Activated naive CD8-positive, alpha-beta T cell treated with anti-CD3 and anti-CD28 coated beads, Interleukin-2, amount 10 ng/mL, durations not matched to agents 7 days and 5 days (primary cell): ENCODE data around the gene C8B. TPM values are rescaled to one million over a fixed set of nuclear protein-coding genes. Genes with fewer than 3 reads are reported as not detected.

ENCODE experiments used
- ATAC-seq: fragments of 150-1000 bp; cut with Tn5 transposase; one replicate; pipeline ENCODE4 v1.10.0; 2021; ENCODE audit warnings: low read depth, moderate library complexity
- POLR2A ChIA-PET: fragments of 350-600 bp; sonication (Branson Sonifier 250); formaldehyde crosslinking; loops from one replicate; lab custom pipeline; 2021; ENCODE audit warnings: antibody characterized with exemption; lab: Charles Lee
- DNase-seq: peaks from one replicate; pipeline ENCODE4 v3.0.0; 2021
- H3K27ac Mint-ChIP-seq: one replicate; pipeline ENCODE4 v1.8.0; 2022; ENCODE audit warnings: mild to moderate bottlenecking, mixed read lengths
- H3K27me3 Mint-ChIP-seq: one replicate; pipeline ENCODE4 v1.8.0; 2022; ENCODE audit warnings: mild to moderate bottlenecking, moderate library complexity, mixed read lengths
- H3K36me3 Mint-ChIP-seq: one replicate; pipeline ENCODE4 v1.8.0; 2021; ENCODE audit warnings: mild to moderate bottlenecking, mixed read lengths
- H3K4me1 Mint-ChIP-seq: one replicate; pipeline ENCODE4 v1.8.0; 2021; ENCODE audit warnings: mixed read lengths
- H3K4me3 Mint-ChIP-seq: one replicate; pipeline ENCODE4 v1.8.0; 2022; ENCODE audit warnings: mild to moderate bottlenecking, moderate library complexity, mixed read lengths
- H3K9me3 Mint-ChIP-seq: one replicate; pipeline ENCODE4 v1.8.0; 2021; ENCODE audit warnings: mixed read lengths
- total RNA-seq, 2 experiments: library from RNA; stranded (reverse); gene quantifications; one replicate each; pipeline ENCODE4 v1.2.3, GENCODE V29; 2021

Gene C8B
- total RNA-seq, 2 experiments from 2014 or later, result not detected

DNA sequence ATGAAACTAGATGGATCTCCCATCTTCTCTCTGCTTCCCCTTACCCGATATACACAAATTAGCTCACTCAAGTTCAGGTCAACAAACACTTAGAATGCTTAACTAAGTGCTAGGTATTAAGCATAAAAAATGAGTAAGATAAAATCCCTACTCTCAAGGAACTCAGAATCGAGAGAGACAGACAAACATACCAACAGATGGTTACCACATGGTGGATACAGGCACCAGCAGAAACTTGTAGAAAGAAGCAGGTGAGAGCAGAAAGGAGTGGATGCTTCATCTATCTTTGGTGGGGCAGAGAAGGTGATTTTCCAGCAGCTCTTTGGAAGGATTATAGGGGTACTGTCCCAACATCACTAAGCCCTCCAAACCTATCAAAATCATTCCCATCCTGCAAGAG lies 32.2 kb downstream of the C8B start:
- ATAC-seq (no peak), DNase-seq (no peak)
- no peak overlapping the region for H3K27ac Mint-ChIP-seq
- no peaks in the 10 kb centered on the region for H3K4me1 Mint-ChIP-seq
- no peaks in the 10 kb centered on the region for H3K36me3 Mint-ChIP-seq
- POLR2A ChIA-PET, result no interaction called here
- H3K27me3 Mint-ChIP-seq, result no peaks in the 10 kb centered on the region
- no peak overlapping the region for H3K4me3 Mint-ChIP-seq
- no peaks in the 10 kb centered on the region for H3K9me3 Mint-ChIP-seq

DNA sequence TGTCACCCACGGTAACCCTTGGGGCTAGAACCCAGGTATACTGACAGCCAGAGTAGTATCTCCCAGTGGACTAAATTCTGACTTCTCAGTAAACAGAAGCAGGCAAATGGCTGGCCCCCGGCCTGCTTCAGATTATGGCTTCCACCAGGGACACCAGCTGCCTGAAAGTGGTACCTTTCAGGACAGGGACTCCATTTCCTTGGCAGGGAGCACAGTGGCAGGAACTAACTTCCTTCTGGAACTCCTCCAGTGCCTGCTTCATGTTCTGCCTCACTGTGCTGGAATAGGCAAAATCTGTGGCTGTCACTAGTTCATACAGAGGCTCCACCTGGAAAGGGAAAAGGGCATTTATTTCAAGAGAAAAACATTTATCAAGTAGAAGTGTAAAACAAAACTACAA lies 32.7 kb downstream of the C8B start:
- Mint-ChIP-seq H3K4me3 (no peak overlapping the region), H3K4me1 (no peaks in the 10 kb centered on the region), H3K27me3 (no peaks in the 10 kb centered on the region), H3K27ac (no peak overlapping the region), H3K9me3 (no peaks in the 10 kb centered on the region), H3K36me3 (no peaks in the 10 kb centered on the region)
- POLR2A ChIA-PET, result no interaction called here
- ATAC-seq, result no peak
- no peak for DNase-seq

DNA sequence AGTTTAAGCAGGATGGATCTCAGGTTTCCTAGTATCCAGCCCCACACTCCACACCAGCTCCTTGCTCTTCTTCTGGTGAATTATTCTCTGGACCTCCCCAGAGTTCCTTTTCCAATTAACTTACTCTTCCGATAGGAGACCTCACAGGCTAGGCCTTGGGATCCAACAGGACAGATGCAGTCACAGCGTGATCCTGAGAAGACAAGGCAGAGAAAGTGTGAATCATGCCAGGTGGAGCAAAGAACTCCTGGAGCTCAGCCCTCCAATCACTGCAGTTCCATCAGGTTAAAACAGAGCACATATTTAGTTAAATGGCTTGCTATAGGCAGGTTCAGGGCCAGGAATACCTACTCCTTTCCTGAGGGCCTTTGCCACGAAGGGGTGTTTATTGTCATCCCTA lies 34.1 kb downstream of the C8B start:
- no peaks in the 10 kb centered on the region for H3K27me3 Mint-ChIP-seq
- H3K9me3 Mint-ChIP-seq, result no peaks in the 10 kb centered on the region
- no peaks in the 10 kb centered on the region for H3K36me3 Mint-ChIP-seq
- H3K4me1 Mint-ChIP-seq, result no peaks in the 10 kb centered on the region
- POLR2A ChIA-PET, result no interaction called here
- no peak for DNase-seq
- no peak overlapping the region for H3K4me3 Mint-ChIP-seq
- H3K27ac Mint-ChIP-seq, result no peak overlapping the region
- no peak for ATAC-seq

GRCh38 chr1:56931211-56931610 lies 34.6 kb downstream of the C8B start:
- no peaks in the 10 kb centered on the region for H3K9me3 Mint-ChIP-seq
- ATAC-seq, result no peak
- POLR2A ChIA-PET, result no interaction called here

DNA sequence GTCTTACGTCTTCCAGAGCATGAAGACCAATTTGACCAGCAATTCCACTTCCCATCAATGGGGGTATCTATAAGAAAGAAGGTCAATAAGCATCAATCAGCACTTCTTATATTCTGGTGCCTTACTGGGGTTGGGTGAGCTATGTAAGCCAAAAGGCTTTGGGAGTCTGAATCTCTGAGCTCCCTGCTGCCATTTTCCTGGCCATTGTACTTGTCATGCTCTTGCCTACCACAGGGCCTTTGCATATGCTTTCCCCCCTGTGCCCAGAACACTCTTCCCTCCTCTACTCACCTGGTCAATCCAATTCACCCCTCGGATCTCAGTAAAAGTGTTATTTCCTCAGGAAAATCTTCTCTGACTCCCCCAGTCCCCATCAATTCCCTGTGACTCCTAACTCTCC lies 36.3 kb downstream of the C8B start:
- DNase-seq, result no peak
- Mint-ChIP-seq H3K27ac (no peak overlapping the region), H3K4me1 (no peaks in the 10 kb centered on the region), H3K27me3 (no peaks in the 10 kb centered on the region), H3K9me3 (no peaks in the 10 kb centered on the region), H3K4me3 (no peak overlapping the region), H3K36me3 (no peaks in the 10 kb centered on the region)
- no peak for ATAC-seq
- POLR2A ChIA-PET, result no interaction called here

More at GRCh38 chr1:56931211-56931610, 34.6 kb downstream of the C8B start:
- Mint-ChIP-seq H3K4me3 (no peak overlapping the region), H3K36me3 (no peaks in the 10 kb centered on the region), H3K4me1 (no peaks in the 10 kb centered on the region), H3K27me3 (no peaks in the 10 kb centered on the region), H3K27ac (no peak overlapping the region)
- DNase-seq, result no peak

DNA sequence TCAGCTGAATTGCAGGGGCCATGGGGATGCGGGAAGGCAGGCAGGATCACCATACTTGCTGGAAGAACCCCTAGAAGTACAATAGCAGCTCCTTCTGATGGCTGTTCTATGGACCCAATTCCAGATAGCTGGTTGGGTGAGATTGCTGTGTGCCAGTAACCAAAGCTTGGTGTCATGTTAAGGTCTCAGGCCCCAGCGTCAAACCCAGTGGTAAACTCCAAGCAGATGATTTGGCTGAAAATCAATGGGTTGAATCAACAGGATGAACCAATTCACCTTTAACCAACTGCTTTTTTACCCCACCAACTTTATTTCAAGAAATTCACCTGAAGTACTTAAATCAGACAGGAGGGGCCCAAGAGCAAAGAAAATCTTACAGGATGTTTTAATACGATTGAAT lies 37.8 kb downstream of the C8B start:
- H3K27me3 Mint-ChIP-seq, result no peaks in the 10 kb centered on the region
- H3K27ac Mint-ChIP-seq, result no peak overlapping the region
- POLR2A ChIA-PET, result no interaction called here
- H3K4me3 Mint-ChIP-seq, result no peak overlapping the region
- ATAC-seq, result no peak
- H3K4me1 Mint-ChIP-seq, result no peaks in the 10 kb centered on the region
- H3K9me3 Mint-ChIP-seq, result no peaks in the 10 kb centered on the region
- DNase-seq, result no peak
- no peaks in the 10 kb centered on the region for H3K36me3 Mint-ChIP-seq

- DNase-seq (no peak), ATAC-seq (no peak)
- Mint-ChIP-seq H3K36me3 (no peaks in the 10 kb centered on the region), H3K4me1 (no peaks in the 10 kb centered on the region), H3K27ac (no peak overlapping the region), H3K27me3 (no peaks in the 10 kb centered on the region), H3K4me3 (no peak overlapping the region), H3K9me3 (no peaks in the 10 kb centered on the region)
- POLR2A ChIA-PET, result no interaction called here
Observed at GRCh38 chr1:56927171-56927570, 38.6 kb downstream of the C8B start.

GRCh38 chr1:56925193-56925592 lies 40.6 kb downstream of the C8B start:
- H3K4me1 Mint-ChIP-seq, result no peaks in the 10 kb centered on the region

GRCh38 chr1:56924116-56924515 lies 41.7 kb downstream of the C8B start:
- H3K27ac Mint-ChIP-seq, result no peak overlapping the region
- ATAC-seq (no peak), DNase-seq (no peak)
- no peaks in the 10 kb centered on the region for H3K4me1 Mint-ChIP-seq
- no peaks in the 10 kb centered on the region for H3K36me3 Mint-ChIP-seq
- H3K9me3 Mint-ChIP-seq, result no peaks in the 10 kb centered on the region
- H3K27me3 Mint-ChIP-seq, result peaks cover 3% of the 10 kb centered on the region
- POLR2A ChIA-PET, result no interaction called here
- H3K4me3 Mint-ChIP-seq, result no peak overlapping the region

More at GRCh38 chr1:56925193-56925592, 40.6 kb downstream of the C8B start:
- Mint-ChIP-seq H3K27ac (no peak overlapping the region), H3K36me3 (no peaks in the 10 kb centered on the region), H3K27me3 (peaks cover 3% of the 10 kb centered on the region), H3K4me3 (no peak overlapping the region), H3K9me3 (no peaks in the 10 kb centered on the region)
- ATAC-seq (no peak), DNase-seq (no peak)
- POLR2A ChIA-PET, result no interaction called here

- Mint-ChIP-seq H3K27me3 (peaks cover 3% of the 10 kb centered on the region), H3K36me3 (no peaks in the 10 kb centered on the region), H3K4me1 (no peaks in the 10 kb centered on the region), H3K4me3 (no peak overlapping the region), H3K27ac (no peak overlapping the region), H3K9me3 (no peaks in the 10 kb centered on the region)
- POLR2A ChIA-PET, result no interaction called here
- no peak for ATAC-seq
- no peak for DNase-seq
Observed at GRCh38 chr1:56923201-56923600, 42.6 kb downstream of the C8B start.

GRCh38 chr1:56922507-56922906 lies 43.3 kb downstream of the C8B start:
- Mint-ChIP-seq H3K4me3 (no peak overlapping the region), H3K36me3 (no peaks in the 10 kb centered on the region), H3K9me3 (no peaks in the 10 kb centered on the region), H3K4me1 (no peaks in the 10 kb centered on the region), H3K27me3 (peaks cover 3% of the 10 kb centered on the region), H3K27ac (no peak overlapping the region)
- DNase-seq (no peak), ATAC-seq (no peak)
- POLR2A ChIA-PET, result no interaction called here

DNA sequence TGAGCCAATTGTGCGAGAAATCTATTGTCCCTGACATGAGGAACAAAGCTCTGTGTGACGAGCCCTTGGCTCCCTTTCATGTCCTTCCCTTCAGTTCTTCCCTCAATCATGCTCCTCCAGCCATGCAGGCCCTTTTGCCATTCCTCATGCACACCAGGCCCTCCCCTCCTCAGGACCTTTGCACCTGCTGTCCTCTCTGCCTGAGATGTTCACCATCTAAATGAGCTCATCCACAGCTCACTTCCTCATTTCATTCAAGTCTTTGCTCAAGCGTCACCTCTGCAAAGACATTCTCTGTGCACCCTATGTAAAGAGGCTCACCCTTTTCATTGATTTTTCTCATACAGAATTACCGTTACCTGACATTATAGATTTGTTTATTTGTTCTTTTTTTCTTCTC lies 43.7 kb downstream of the C8B start:
- H3K27ac Mint-ChIP-seq, result no peak overlapping the region
- no peaks in the 10 kb centered on the region for H3K36me3 Mint-ChIP-seq
- DNase-seq, result no peak
- no peaks in the 10 kb centered on the region for H3K9me3 Mint-ChIP-seq
- ATAC-seq, result no peak
- H3K4me1 Mint-ChIP-seq, result no peaks in the 10 kb centered on the region
- POLR2A ChIA-PET, result no interaction called here
- peaks cover 3% of the 10 kb centered on the region for H3K27me3 Mint-ChIP-seq
- H3K4me3 Mint-ChIP-seq, result no peak overlapping the region

- POLR2A ChIA-PET, result no interaction called here
- DNase-seq (no peak), ATAC-seq (no peak)
- no peaks in the 10 kb centered on the region for H3K36me3 Mint-ChIP-seq
- H3K4me3 Mint-ChIP-seq, result no peak overlapping the region
- no peaks in the 10 kb centered on the region for H3K9me3 Mint-ChIP-seq
- H3K27ac Mint-ChIP-seq, result no peak overlapping the region
- H3K27me3 Mint-ChIP-seq, result peaks cover 3% of the 10 kb centered on the region
- H3K4me1 Mint-ChIP-seq, result no peaks in the 10 kb centered on the region
Observed at GRCh38 chr1:56921479-56921878, 44.3 kb downstream of the C8B start.

DNA sequence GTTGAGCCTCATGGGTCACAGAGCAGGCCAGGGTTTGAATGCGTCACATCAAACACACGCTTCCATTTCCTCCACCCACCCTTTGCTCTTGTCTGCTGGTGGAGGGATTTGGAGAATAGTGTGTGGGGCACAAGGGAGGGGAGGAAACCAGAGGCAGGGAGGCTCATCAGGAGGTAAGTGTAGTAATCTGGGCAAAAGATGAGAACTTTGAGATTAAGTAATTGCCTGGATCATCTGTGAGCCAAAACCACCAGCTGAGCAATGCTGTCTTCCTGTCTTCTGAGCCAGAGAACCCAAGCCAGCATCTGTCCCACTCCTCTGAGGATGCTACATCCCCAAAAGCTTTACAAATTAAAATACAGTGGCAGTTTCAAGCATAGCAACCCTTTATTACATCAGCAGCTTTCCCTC lies 45.2 kb downstream of the C8B start:
- DNase-seq, result no peak
- no peak overlapping the region for H3K27ac Mint-ChIP-seq
- ATAC-seq, result no peak
- peaks cover 3% of the 10 kb centered on the region for H3K27me3 Mint-ChIP-seq
- POLR2A ChIA-PET, result no interaction called here
- H3K36me3 Mint-ChIP-seq, result no peaks in the 10 kb centered on the region
- no peak overlapping the region for H3K4me3 Mint-ChIP-seq
- H3K4me1 Mint-ChIP-seq, result no peaks in the 10 kb centered on the region
- no peaks in the 10 kb centered on the region for H3K9me3 Mint-ChIP-seq

DNA sequence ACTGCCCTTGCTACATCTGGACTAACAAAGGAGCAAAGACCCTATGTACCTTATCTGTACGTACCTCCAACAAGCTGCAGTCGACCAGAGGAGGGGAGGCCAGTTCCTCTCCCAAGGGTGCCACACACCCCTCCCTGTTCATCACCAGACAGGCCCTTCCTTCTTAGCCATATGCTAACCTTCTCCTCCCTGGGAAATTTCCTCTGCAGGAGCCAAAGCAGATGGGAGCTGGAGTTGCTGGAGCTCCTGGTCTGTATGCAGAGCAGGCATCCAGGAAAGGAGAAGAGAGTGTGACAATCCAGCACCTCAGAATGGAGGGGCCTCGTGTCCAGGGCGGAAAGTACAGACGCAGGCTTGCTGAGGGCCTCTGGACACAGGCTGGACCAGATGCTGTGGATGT lies 48.5 kb downstream of the C8B start:
- DNase-seq (no peak), ATAC-seq (no peak)
- Mint-ChIP-seq H3K4me3 (no peak overlapping the region), H3K27ac (no peak overlapping the region), H3K4me1 (no peaks in the 10 kb centered on the region), H3K27me3 (peaks cover 3% of the 10 kb centered on the region), H3K9me3 (no peaks in the 10 kb centered on the region), H3K36me3 (no peaks in the 10 kb centered on the region)
- POLR2A ChIA-PET, result no interaction called here
